Measurements from ENCODE around the gene SMG6.

DNA sequence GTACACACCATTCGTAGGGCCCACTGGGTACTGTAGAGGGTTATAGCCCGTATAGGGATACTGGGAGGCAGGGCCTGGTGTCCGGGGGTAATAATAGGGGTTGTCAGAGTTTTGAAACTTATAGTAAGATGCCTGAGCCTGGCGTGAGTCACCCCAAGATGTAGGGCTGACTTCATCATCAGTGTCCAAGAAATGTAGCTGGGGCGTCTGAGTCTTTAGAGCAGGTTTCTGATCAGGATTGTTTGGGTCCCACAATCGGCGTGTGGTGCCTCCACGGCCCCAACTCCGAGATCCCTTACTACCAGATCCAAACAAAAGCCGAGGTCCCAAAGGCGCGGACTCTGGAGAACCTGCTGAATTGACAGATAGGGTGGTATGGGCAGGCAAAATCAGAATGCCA lies 4.4 kb downstream of the SMG6 start:
- TF ChIP-seq POLR2A (IDR thresholded peaks at IDR 0.05) = no peak
- TF ChIP-seq CTCF (IDR thresholded peaks at IDR 0.05) = no peak

Measured in sigmoid colon (tissue), 3 donors.